Stimulated activated naive CD8-positive, alpha-beta T cell treated with anti-CD3 and anti-CD28 coated beads, Interleukin-15, Interleukin-2, amounts not matched to agents 100 U/mL and 50 U/mL, for 24 hours (primary cell): ENCODE data around the gene GATC.

Experiments used
- ATAC-seq: fragments of 150-1000 bp; cut with Tn5 transposase; one replicate; pipeline ENCODE4 v1.10.0; 2021
- DNase-seq: peaks from one replicate; pipeline ENCODE4 v3.0.0; 2021

The GATC gene

GRCh38 chr12:120497524-120498150 lies 51.4 kb downstream of the GATC start:
- no peak for DNase-seq
- no peak for ATAC-seq

GRCh38 chr12:120498870-120499515 lies 52.7 kb downstream of the GATC start:
- no peak for DNase-seq
- ATAC-seq = no peak

GRCh38 chr12:120500581-120500980 lies 54.3 kb downstream of the GATC start:
- DNase-seq (no peak), ATAC-seq (no peak)

- no peak for ATAC-seq
Observed at GRCh38 chr12:120504587-120504986, 58.3 kb downstream of the GATC start.

GRCh38 chr12:120508537-120508936 lies 62.3 kb downstream of the GATC start:
- no peak for ATAC-seq
- no peak for DNase-seq

More at GRCh38 chr12:120504587-120504986, 58.3 kb downstream of the GATC start:
- no peak for DNase-seq
